MCF 10A (cell line): ENCODE data around the gene CHIC2. TPM values are rescaled to one million over a fixed set of nuclear protein-coding genes. Genes with fewer than 3 reads are reported as not detected.

ENCODE experiments used
- BruUV-seq: library from RNA; stranded (reverse); fragments of 400-500 nt; replicated peaks from 2 replicates; lab custom pipeline; 2021; lab: Mats Ljungman, UMichigan
- CTCF ChIA-PET: fragments of 300-600 bp; sonication (Branson Sonifier 250); formaldehyde crosslinking; extraction: SDS; loops from one replicate; lab custom pipeline; 2021; ENCODE audit warnings: antibody characterized with exemption, inconsistent platforms; lab: Yijun Ruan, JAX
- POLR2A ChIA-PET: fragments of 300-600, 350-650 bp; sonication (Branson Sonifier 250); formaldehyde crosslinking; extraction: SDS; loops from one replicate; lab custom pipeline; 2020; ENCODE audit warnings: antibody characterized with exemption, inconsistent platforms; lab: Yijun Ruan, JAX
- DNase-seq: peaks from one replicate; pipeline ENCODE4 v3.0.0-alpha.2; 2018; ENCODE audit not compliant: unreplicated experiment
- H3K27ac Mint-ChIP-seq: one replicate; pipeline ENCODE4 v1.8.0; 2022; ENCODE audit warnings: mild to moderate bottlenecking, low read depth, mixed read lengths; ENCODE audit not compliant: unreplicated experiment
- H3K27me3 Mint-ChIP-seq: one replicate; pipeline ENCODE4 v1.8.0; 2022; ENCODE audit warnings: mixed read lengths; ENCODE audit not compliant: insufficient read depth, unreplicated experiment
- H3K36me3 Mint-ChIP-seq: one replicate; pipeline ENCODE4 v1.8.0; 2022; ENCODE audit warnings: mild to moderate bottlenecking, moderate library complexity, mixed read lengths; ENCODE audit not compliant: insufficient read depth, unreplicated experiment
- H3K4me1 Mint-ChIP-seq: one replicate; pipeline ENCODE4 v1.8.0; 2022; ENCODE audit warnings: mixed read lengths; ENCODE audit not compliant: insufficient read depth, unreplicated experiment
- H3K4me3 Mint-ChIP-seq: one replicate; pipeline ENCODE4 v1.8.0; 2022; ENCODE audit warnings: mild to moderate bottlenecking, moderate library complexity, mixed read lengths; ENCODE audit not compliant: unreplicated experiment
- H3K9me3 Mint-ChIP-seq: one replicate; pipeline ENCODE4 v1.8.0; 2022; ENCODE audit warnings: mixed read lengths; ENCODE audit not compliant: unreplicated experiment
- CTCF ChIP-seq: fragments of 200-600 bp; IDR thresholded peaks from one replicate; pipeline ENCODE4 v1.8.0; 2022; ENCODE audit warnings: antibody characterized with exemption, mild to moderate bottlenecking; ENCODE audit not compliant: unreplicated experiment
- intact Hi-C: fragments of 100-400 bp; cut with micrococcal nuclease; formaldehyde crosslinking; loops from 2 replicates; pipeline ENCODE4 v1.14.1; 2022
- total RNA-seq: library from RNA; stranded (reverse); gene quantifications from 2 replicates; pipeline ENCODE4 v1.2.3, GENCODE V29; 2022

CHIC2 gene
- total RNA-seq, 1 experiment from 2014 or later = 59.4 TPM

- ChIA-PET CTCF (no interaction called here), POLR2A (interaction anchor here (0.8 kb wide), 1 partner anchor 9 kb away, joined by 3 read pairs; no protein-coding TSS in a partner anchor)
- peaks cover 4% of the 10 kb centered on the region for H3K4me1 Mint-ChIP-seq
- no peak overlapping the region for H3K27ac Mint-ChIP-seq
- no TSS peak for BruUV-seq
- H3K4me3 Mint-ChIP-seq = no peak overlapping the region
- no peak for TF ChIP-seq CTCF
- H3K36me3 Mint-ChIP-seq = peaks cover 29% of the 10 kb centered on the region
- DNase-seq = no peak
- intact Hi-C loops = no loop called here
- no peaks in the 10 kb centered on the region for H3K9me3 Mint-ChIP-seq
- H3K27me3 Mint-ChIP-seq = no peaks in the 10 kb centered on the region
These were observed 66.5 kb downstream of the CHIC2 start for GRCh38 chr4:53997898-53998297.

GRCh38 chr4:53994382-53995102, 69.9 kb downstream of the CHIC2 start:
- CTCF ChIA-PET = interaction anchor here (0.7 kb wide), 1 partner anchor 66 kb away, joined by 3 read pairs; no protein-coding TSS in a partner anchor

GRCh38 chr4:53992785-53993184, 71.6 kb downstream of the CHIC2 start:
- BruUV-seq = no TSS peak
- Mint-ChIP-seq H3K9me3 (no peaks in the 10 kb centered on the region), H3K4me3 (no peak overlapping the region), H3K4me1 (peaks cover 11% of the 10 kb centered on the region), H3K36me3 (peaks cover 12% of the 10 kb centered on the region), H3K27ac (peak overlapping the region; percentile 46), H3K27me3 (no peaks in the 10 kb centered on the region)
- POLR2A ChIA-PET = interaction anchor here (0.7 to 1.7 kb wide), 2 partner anchors 11 to 25 kb away, joined by 4 to 5 read pairs; no protein-coding TSS in a partner anchor
- intact Hi-C loops = no loop called here
- no peak for DNase-seq
- TF ChIP-seq CTCF = no peak
- CTCF ChIA-PET = interaction anchor here (0.5 kb wide), 1 partner anchor 796 kb away, joined by 4 read pairs; no protein-coding TSS in a partner anchor

More at GRCh38 chr4:53994382-53995102, 69.9 kb downstream of the CHIC2 start:
- DNase-seq = no peak
- no TSS peak for BruUV-seq
- Mint-ChIP-seq H3K4me1 (peaks cover 6% of the 10 kb centered on the region), H3K4me3 (no peak overlapping the region), H3K27me3 (no peaks in the 10 kb centered on the region), H3K36me3 (peaks cover 19% of the 10 kb centered on the region), H3K9me3 (no peaks in the 10 kb centered on the region), H3K27ac (no peak overlapping the region)
- intact Hi-C loops = no loop called here
- TF ChIP-seq CTCF = no peak
- POLR2A ChIA-PET = interaction anchor here (0.6 kb wide), 1 partner anchor 327 kb away, joined by 6 read pairs; no protein-coding TSS in a partner anchor

GRCh38 chr4:53991821-53992220, 72.6 kb downstream of the CHIC2 start:
- CTCF ChIA-PET = interaction anchor here (0.6 to 1.3 kb wide), 3 partner anchors 57 to 224 kb away, joined by 3 read pairs; no protein-coding TSS in a partner anchor
- H3K4me3 Mint-ChIP-seq = no peak overlapping the region
- BruUV-seq = no TSS peak
- peak; percentile 45 for DNase-seq
- TF ChIP-seq CTCF = no peak
- peaks cover 13% of the 10 kb centered on the region for H3K36me3 Mint-ChIP-seq
- no peak overlapping the region for H3K27ac Mint-ChIP-seq
- POLR2A ChIA-PET = interaction anchor here (1.0 to 2.1 kb wide), 5 partner anchors 10 to 78 kb away, joined by 3 to 10 read pairs (median 7); no protein-coding TSS in a partner anchor
- peaks cover 15% of the 10 kb centered on the region for H3K4me1 Mint-ChIP-seq
- H3K27me3 Mint-ChIP-seq = no peaks in the 10 kb centered on the region
- no peaks in the 10 kb centered on the region for H3K9me3 Mint-ChIP-seq
- intact Hi-C loops = no loop called here
